ENCODE results near the gene NEK7. TPM values are rescaled to one million over a fixed set of nuclear protein-coding genes. Genes with fewer than 3 reads are reported as not detected.

The NEK7 gene
- total RNA-seq, 1 donor from 2014 or later = 34.7 TPM

DNA sequence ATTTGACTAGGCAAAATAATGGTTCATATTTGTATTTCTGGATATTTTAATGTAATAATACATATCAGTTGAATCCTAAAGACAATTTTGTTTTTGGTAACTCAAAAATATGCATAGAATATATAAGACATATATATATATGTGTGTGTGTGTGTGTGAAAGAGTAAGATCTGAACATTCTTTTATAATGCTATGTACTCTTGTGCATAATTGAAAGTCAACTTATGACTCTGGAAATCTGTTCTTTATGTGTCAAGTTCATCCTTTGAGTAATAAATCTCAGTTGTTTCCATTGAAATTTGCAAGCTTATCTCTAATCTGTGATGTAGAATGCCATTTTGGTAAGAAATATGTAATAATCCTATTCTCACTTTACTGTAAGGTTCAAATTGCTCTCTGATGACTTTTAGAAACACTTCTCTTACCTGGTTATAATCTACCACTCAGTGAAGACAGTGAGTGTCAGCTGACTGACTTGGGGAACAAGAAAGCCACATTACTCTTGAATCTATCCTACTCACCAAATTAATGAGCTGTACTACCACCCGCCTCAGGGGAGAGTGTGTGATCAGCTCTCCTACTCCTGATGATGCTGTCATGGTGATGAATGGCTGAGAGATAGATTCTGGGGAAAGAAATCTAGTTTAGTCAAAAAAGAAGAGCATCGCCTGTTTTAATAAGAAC, 15.0 kb upstream of the NEK7 start:
- H3K4me2 ChIP-seq = no peak overlapping the region
- H4K20me1 ChIP-seq (ENCODE audit: low read depth) = no peaks in the 10 kb centered on the region
- TF ChIP-seq CTCF (IDR thresholded peaks at IDR 0.05) (no peak), EZH2 (IDR thresholded peaks at IDR 0.05) (no peak), EZH2phosphoT487 (IDR thresholded peaks at IDR 0.05) (no peak)
- no peak overlapping the region for H3K4me3 ChIP-seq
- no peaks in the 10 kb centered on the region for H3K79me2 ChIP-seq (ENCODE audit: low read depth)
- no peaks in the 10 kb centered on the region for H3K9me3 ChIP-seq (ENCODE audit: low read depth)
- no peaks in the 10 kb centered on the region for H3K9me3 Mint-ChIP-seq
- H3K27ac Mint-ChIP-seq = peak overlapping the region; percentile 9
- H3K4me3 Mint-ChIP-seq = no peak overlapping the region
- H3K27ac ChIP-seq = no peak overlapping the region
- H3K36me3 ChIP-seq = no peaks in the 10 kb centered on the region
- H3K27me3 Mint-ChIP-seq (ENCODE audit: insufficient read depth, low read depth) = peaks cover 2% of the 10 kb centered on the region
- H3K27me3 ChIP-seq = no peaks in the 10 kb centered on the region
- no peaks in the 10 kb centered on the region for H3K4me1 Mint-ChIP-seq
- no peaks in the 10 kb centered on the region for H3K4me1 ChIP-seq
- H2AFZ ChIP-seq (replicated peaks) = no peak overlapping the region
- no peaks in the 10 kb centered on the region for H3F3A ChIP-seq (ENCODE audit: low read depth)
- no peak for DNase-seq (ENCODE audit: low spot score)
- H3K36me3 Mint-ChIP-seq = no peaks in the 10 kb centered on the region
- H3K9ac ChIP-seq = no peak overlapping the region

DNA sequence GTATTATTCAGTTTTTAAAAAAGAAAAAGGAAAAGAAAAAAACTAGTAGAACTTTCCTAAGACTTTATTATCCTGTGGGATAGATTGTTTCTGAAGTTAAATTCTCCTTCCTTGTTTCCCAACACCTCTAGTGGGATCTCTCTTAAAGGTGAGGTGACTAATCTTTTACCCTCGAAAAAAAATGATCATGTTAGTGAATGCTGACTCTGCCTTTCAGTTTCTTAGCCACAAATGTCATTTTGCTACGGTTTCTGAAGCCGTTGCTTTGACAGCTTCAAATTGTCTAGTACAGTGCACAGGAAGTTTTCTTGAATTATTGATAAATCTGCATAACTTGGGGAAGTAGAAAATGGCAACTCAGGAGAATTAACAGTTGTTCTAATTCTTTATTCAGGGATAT, 13.0 kb upstream of the NEK7 start:
- Histone ChIP-seq H3K79me2 (ENCODE audit: low read depth) (no peaks in the 10 kb centered on the region), H3K4me3 (no peak overlapping the region), H3K36me3 (no peaks in the 10 kb centered on the region), H3K4me2 (no peak overlapping the region), H3F3A (ENCODE audit: low read depth) (no peaks in the 10 kb centered on the region), H3K27me3 (no peaks in the 10 kb centered on the region), H3K27ac (no peak overlapping the region), H4K20me1 (ENCODE audit: low read depth) (no peaks in the 10 kb centered on the region), H3K9ac (no peak overlapping the region), H3K4me1 (no peaks in the 10 kb centered on the region), H3K9me3 (ENCODE audit: low read depth) (no peaks in the 10 kb centered on the region), H2AFZ (replicated peaks) (no peak overlapping the region)
- no peaks in the 10 kb centered on the region for H3K9me3 Mint-ChIP-seq
- no peak overlapping the region for H3K27ac Mint-ChIP-seq
- H3K4me1 Mint-ChIP-seq = no peaks in the 10 kb centered on the region
- DNase-seq (ENCODE audit: low spot score) = no peak
- H3K27me3 Mint-ChIP-seq (ENCODE audit: insufficient read depth, low read depth) = peaks cover 4% of the 10 kb centered on the region
- H3K4me3 Mint-ChIP-seq = no peak overlapping the region
- H3K36me3 Mint-ChIP-seq = no peaks in the 10 kb centered on the region
- TF ChIP-seq EZH2phosphoT487 (IDR thresholded peaks at IDR 0.05) (no peak), EZH2 (IDR thresholded peaks at IDR 0.05) (no peak), CTCF (IDR thresholded peaks at IDR 0.05) (no peak)

GRCh38 chr1:198147216-198147615, 9.6 kb upstream of the NEK7 start:
- no peak overlapping the region for H3K4me3 Mint-ChIP-seq
- no peak for DNase-seq (ENCODE audit: low spot score)
- no peaks in the 10 kb centered on the region for H3K9me3 Mint-ChIP-seq
- H3K4me3 ChIP-seq = no peak overlapping the region
- H3K27me3 ChIP-seq = no peaks in the 10 kb centered on the region
- H3K36me3 ChIP-seq = no peaks in the 10 kb centered on the region
- H3K4me1 ChIP-seq = no peaks in the 10 kb centered on the region
- no peaks in the 10 kb centered on the region for H4K20me1 ChIP-seq (ENCODE audit: low read depth)
- no peaks in the 10 kb centered on the region for H3K36me3 Mint-ChIP-seq
- H3K79me2 ChIP-seq (ENCODE audit: low read depth) = no peaks in the 10 kb centered on the region
- TF ChIP-seq EZH2phosphoT487 (IDR thresholded peaks at IDR 0.05) (no peak), CTCF (IDR thresholded peaks at IDR 0.05) (no peak), EZH2 (IDR thresholded peaks at IDR 0.05) (no peak)
- H3K27ac ChIP-seq = no peak overlapping the region
- H3K9me3 ChIP-seq (ENCODE audit: low read depth) = no peaks in the 10 kb centered on the region
- H3K27me3 Mint-ChIP-seq (ENCODE audit: insufficient read depth, low read depth) = peaks cover 4% of the 10 kb centered on the region
- H3K9ac ChIP-seq = no peak overlapping the region
- H3K4me1 Mint-ChIP-seq = peaks cover 4% of the 10 kb centered on the region
- H3K27ac Mint-ChIP-seq = no peak overlapping the region
- H3F3A ChIP-seq (ENCODE audit: low read depth) = no peaks in the 10 kb centered on the region
- H3K4me2 ChIP-seq = no peak overlapping the region
- H2AFZ ChIP-seq (replicated peaks) = no peak overlapping the region
